ENCODE results near the gene DSTYK. TPM values are rescaled to one million over a fixed set of nuclear protein-coding genes. Genes with fewer than 3 reads are reported as not detected.
"Not testable (repeated sequence)": the region's sequence is repeated elsewhere in the genome, so short reads cannot be mapped to it uniquely, and the experiment has no call there.

Gene DSTYK
- total RNA-seq, 1 donor from 2014 or later = 14.8 TPM

GRCh38 chr1:205239078-205239477 is 27.6 kb upstream of the DSTYK start:
- Mint-ChIP-seq H3K27me3 (ENCODE audit: low read depth) (no peaks in the 10 kb centered on the region), H3K27ac (ENCODE audit: unreplicated experiment) (no peak overlapping the region), H3K36me3 (ENCODE audit: low read depth) (no peaks in the 10 kb centered on the region), H3K9me3 (no peaks in the 10 kb centered on the region), H3K4me3 (no peak overlapping the region), H3K4me1 (peaks cover 13% of the 10 kb centered on the region)
- no peak for DNase-seq (ENCODE audit: low read depth, low spot score)
- TF ChIP-seq CTCF (conservative IDR thresholded peaks at IDR 0.05) = no peak

- Mint-ChIP-seq H3K4me1 (peaks cover 13% of the 10 kb centered on the region), H3K27me3 (ENCODE audit: low read depth) (no peaks in the 10 kb centered on the region), H3K4me3 (no peak overlapping the region), H3K9me3 (no peaks in the 10 kb centered on the region), H3K27ac (ENCODE audit: unreplicated experiment) (peak overlapping the region; percentile 93), H3K36me3 (ENCODE audit: low read depth) (no peaks in the 10 kb centered on the region)
- no peak for TF ChIP-seq CTCF (conservative IDR thresholded peaks at IDR 0.05)
- no peak for DNase-seq (ENCODE audit: low read depth, low spot score)
These were observed 26.3 kb upstream of the DSTYK start for GRCh38 chr1:205237526-205238484.

- no peak for TF ChIP-seq CTCF (conservative IDR thresholded peaks at IDR 0.05)
- DNase-seq (ENCODE audit: low read depth, low spot score) = no peak
- H3K9me3 Mint-ChIP-seq = no peaks in the 10 kb centered on the region
- peak overlapping the region; percentile 0 for H3K27ac Mint-ChIP-seq (ENCODE audit: unreplicated experiment)
- H3K4me1 Mint-ChIP-seq = peaks cover 13% of the 10 kb centered on the region
- no peaks in the 10 kb centered on the region for H3K36me3 Mint-ChIP-seq (ENCODE audit: low read depth)
- H3K4me3 Mint-ChIP-seq = no peak overlapping the region
- H3K27me3 Mint-ChIP-seq (ENCODE audit: low read depth) = no peaks in the 10 kb centered on the region
These were observed 25.5 kb upstream of the DSTYK start for GRCh38 chr1:205236951-205237475.

GRCh38 chr1:205236526-205236925 is 25.0 kb upstream of the DSTYK start:
- Mint-ChIP-seq H3K27ac (ENCODE audit: unreplicated experiment) (peak overlapping the region; percentile 0), H3K9me3 (no peaks in the 10 kb centered on the region), H3K36me3 (ENCODE audit: low read depth) (no peaks in the 10 kb centered on the region), H3K27me3 (ENCODE audit: low read depth) (no peaks in the 10 kb centered on the region), H3K4me3 (no peak overlapping the region), H3K4me1 (peaks cover 13% of the 10 kb centered on the region)
- TF ChIP-seq CTCF (conservative IDR thresholded peaks at IDR 0.05) = no peak
- no peak for DNase-seq (ENCODE audit: low read depth, low spot score)

GRCh38 chr1:205235951-205236350 is 24.4 kb upstream of the DSTYK start:
- Mint-ChIP-seq H3K27me3 (ENCODE audit: low read depth) (no peaks in the 10 kb centered on the region), H3K4me3 (no peak overlapping the region), H3K27ac (ENCODE audit: unreplicated experiment) (no peak overlapping the region), H3K4me1 (peaks cover 13% of the 10 kb centered on the region), H3K36me3 (ENCODE audit: low read depth) (no peaks in the 10 kb centered on the region), H3K9me3 (no peaks in the 10 kb centered on the region)
- TF ChIP-seq CTCF (conservative IDR thresholded peaks at IDR 0.05) = no peak
- DNase-seq (ENCODE audit: low read depth, low spot score) = no peak

- not testable (repeated sequence) for DNase-seq (ENCODE audit: low read depth, low spot score); H3K36me3 Mint-ChIP-seq (ENCODE audit: low read depth); H3K9me3 Mint-ChIP-seq; H3K27me3 Mint-ChIP-seq (ENCODE audit: low read depth); H3K4me3 Mint-ChIP-seq
- Mint-ChIP-seq H3K4me1 (peaks cover 26% of the 10 kb centered on the region), H3K27ac (ENCODE audit: unreplicated experiment) (peak overlapping the region; percentile 19)
These were observed 22.5 kb upstream of the DSTYK start for GRCh38 chr1:205233986-205234385.
